IMR-90 (cell line): Measurements from ENCODE around the gene CDKN1A. TPM values are rescaled to one million over a fixed set of nuclear protein-coding genes. Genes with fewer than 3 reads are reported as not detected.
"Not testable (repeated sequence)": the region's sequence is repeated elsewhere in the genome, so short reads cannot be mapped to it uniquely, and the experiment has no call there.

Source experiments
- ATAC-seq: fragments of 200-7000 bp; cut with Tn5 transposase; 2 replicates; pipeline ENCODE4 v1.9.1; 2020; ENCODE audit warnings: low read depth, mild to moderate bottlenecking, moderate library complexity
- BruUV-seq: library from RNA; stranded (reverse); fragments of 400-500 nt; replicated peaks from 2 replicates; lab custom pipeline; 2021; lab: Mats Ljungman, UMichigan
- CTCF ChIA-PET: fragments of 300-600 bp; formaldehyde crosslinking; extraction: SDS; loops from one replicate; lab custom pipeline; 2021; ENCODE audit warnings: antibody characterized with exemption; lab: Yijun Ruan, JAX
- POLR2A ChIA-PET: fragments of 300-600 bp; sonication (Branson Sonifier 250); formaldehyde crosslinking; loops from one replicate; lab custom pipeline; 2022; ENCODE audit warnings: antibody characterized with exemption; ENCODE audit not compliant: unreplicated experiment; lab: Charles Lee
- DNase-seq: peaks from one replicate; pipeline ENCODE4 v3.0.0; 2013
- H2AFZ ChIP-seq: replicated peaks from 2 replicates; pipeline ENCODE3; 2013; ENCODE audit warnings: low read length, mild to moderate bottlenecking; ENCODE audit not compliant: poor library complexity
- H2AK5ac ChIP-seq: 2 replicates; pipeline ENCODE4 v1.6.1; 2013; ENCODE audit warnings: low read depth, low read length, inconsistent platforms
- H2AK9ac ChIP-seq: replicated peaks from 2 replicates; pipeline ENCODE3; 2013; ENCODE audit warnings: mild to moderate bottlenecking, low read depth, low read length, moderate library complexity; ENCODE audit not compliant: poor library complexity
- H2BK120ac ChIP-seq: 2 replicates; pipeline ENCODE4 v1.6.1; 2013; ENCODE audit warnings: low read depth, low read length, inconsistent platforms
- H2BK15ac ChIP-seq: 3 replicates; pipeline ENCODE4 v1.6.1; 2013; ENCODE audit warnings: low read depth, low read length, inconsistent platforms
- H2BK20ac ChIP-seq: 2 replicates; pipeline ENCODE4 v1.6.1; 2013; ENCODE audit warnings: low read depth, mild to moderate bottlenecking, inconsistent platforms, low read length, moderate library complexity
- H2BK5ac ChIP-seq: 2 replicates; pipeline ENCODE4 v1.6.1; 2013; ENCODE audit warnings: mild to moderate bottlenecking, low read depth, low read length, inconsistent platforms; ENCODE audit not compliant: poor library complexity, severe bottlenecking
- H3K14ac ChIP-seq: replicated peaks from 2 replicates; pipeline ENCODE4 v1.6.1; 2013; ENCODE audit warnings: low read depth, low read length, inconsistent platforms
- H3K18ac ChIP-seq: 2 replicates; pipeline ENCODE4 v1.6.1; 2013; ENCODE audit warnings: low read depth, low read length, control low read depth
- H3K23ac ChIP-seq: 2 replicates; pipeline ENCODE4 v1.6.1; 2013; ENCODE audit warnings: low read depth, low read length, inconsistent platforms
- H3K27ac ChIP-seq: 2 replicates; pipeline ENCODE4 v1.5.1; 2013; ENCODE audit warnings: mild to moderate bottlenecking, control low read depth, low read length; ENCODE audit not compliant: insufficient read depth
- H3K27me3 ChIP-seq: 2 replicates; pipeline ENCODE4 v1.6.1; 2013; ENCODE audit warnings: low read length; ENCODE audit not compliant: control insufficient read depth, insufficient read depth
- H3K36me3 ChIP-seq: 2 replicates; pipeline ENCODE4 v1.6.1; 2013; ENCODE audit warnings: low read length, mixed read lengths; ENCODE audit not compliant: control insufficient read depth, insufficient read depth
- H3K4ac ChIP-seq: 2 replicates; pipeline ENCODE4 v1.6.1; 2013; ENCODE audit warnings: low read depth, low read length, inconsistent platforms
- H3K4me1 ChIP-seq: 2 replicates; pipeline ENCODE4 v1.6.1; 2013; ENCODE audit warnings: low read length, mixed read lengths; ENCODE audit not compliant: control insufficient read depth, insufficient read depth
- H3K4me2 ChIP-seq: 2 replicates; pipeline ENCODE4 v1.6.1; 2013; ENCODE audit warnings: low read depth, mild to moderate bottlenecking, control low read depth, low read length, moderate library complexity
- H3K4me3 ChIP-seq: 2 replicates; pipeline ENCODE4 v1.5.1; 2013; ENCODE audit warnings: low read depth, mild to moderate bottlenecking, control low read depth, low read length, moderate library complexity; ENCODE audit not compliant: insufficient read depth
- H3K56ac ChIP-seq: 2 replicates; pipeline ENCODE4 v1.6.1; 2013; ENCODE audit warnings: low read length, inconsistent platforms; ENCODE audit not compliant: insufficient read depth; ENCODE audit errors: extremely low read depth
- H3K79me1 ChIP-seq, 2 experiments: 2 replicates each; pipeline ENCODE4 v1.6.1; 2013; ENCODE audit warnings: low read length in 2 of 2, inconsistent platforms in 1 of 2, low read depth in 1 of 2
- H3K9ac ChIP-seq: 2 replicates; pipeline ENCODE4 v1.6.1; 2013; ENCODE audit warnings: low read depth, low read length, control low read depth
- H3K9me1 ChIP-seq: 2 replicates; pipeline ENCODE4 v1.6.1; 2013; ENCODE audit warnings: low read length, inconsistent platforms; ENCODE audit not compliant: insufficient read depth
- H3K9me3 ChIP-seq: 2 replicates; pipeline ENCODE4 v1.6.1; 2013; ENCODE audit warnings: low read length; ENCODE audit not compliant: control insufficient read depth, insufficient read depth
- H4K20me1 ChIP-seq: 2 replicates; pipeline ENCODE4 v1.6.1; 2013; ENCODE audit warnings: low read length, inconsistent platforms; ENCODE audit not compliant: insufficient read depth
- H4K5ac ChIP-seq: 2 replicates; pipeline ENCODE4 v1.6.1; 2013; ENCODE audit warnings: mild to moderate bottlenecking, low read depth, low read length, control low read depth
- H4K8ac ChIP-seq, 2 experiments: 2 replicates each; pipeline ENCODE4 v1.6.1; 2013; ENCODE audit warnings: low read depth in 2 of 2, low read length in 2 of 2, control low read depth in 1 of 2, inconsistent platforms in 1 of 2
- H4K91ac ChIP-seq: 2 replicates; pipeline ENCODE4 v1.6.1; 2013; ENCODE audit warnings: low read depth, low read length, inconsistent platforms; ENCODE audit not compliant: insufficient read depth
- WGBS, 2 experiments: methylation state at CpG; one replicate each; pipeline versions ENCODE4 v1.1.5 to v1.1.7; 2013; ENCODE audit warnings: missing lambda C conversion rate in 2 of 2; ENCODE audit not compliant: insufficient read length in 1 of 2; ENCODE audit errors: extremely low coverage in 2 of 2; 5-methylcytosine and 5-hydroxymethylcytosine counted together
- dilution Hi-C: fragments of 300-500 bp; cut with HindIII; formaldehyde crosslinking; loops from one replicate; pipeline ENCODE4 v1.14.3; 2018; ENCODE audit warnings: low sequenced_read_pairs; ENCODE audit not compliant: unreplicated experiment
- in situ Hi-C: fragments of 300-500 bp; cut with MboI; formaldehyde crosslinking; loops from 3 replicates; pipeline ENCODE4 v1.14.3; 2019; ENCODE audit warnings: low sequenced_read_pairs, inconsistent platforms, mixed read lengths
- intact Hi-C: fragments of 100-400 bp; cut with micrococcal nuclease; formaldehyde crosslinking; loops from 2 replicates; pipeline ENCODE4 v1.10.0; 2022
- polyA plus RNA-seq, 3 experiments: library from polyadenylated mRNA; depleted of rRNA; stranded (reverse); fragments of >200 nt; gene quantifications; 2 replicates each; pipeline ENCODE4 v1.2.3, GENCODE V29; 2012; ENCODE audit warnings: low replicate concordance in 1 of 3
- total RNA-seq: library from RNA; depleted of rRNA; stranded (reverse); fragments of >200 nt; gene quantifications from 2 replicates; pipeline ENCODE4 v1.2.3, GENCODE V29; 2012

Gene CDKN1A
- total and polyA plus RNA-seq, 2 of the 4 experiments (the other 2 are of a cell fraction): 155 to 576 TPM

- intact Hi-C loops, H2AK5ac ChIP-seq, H2AK9ac ChIP-seq, H3K9me3 ChIP-seq, H2BK5ac ChIP-seq, H3K27ac ChIP-seq, H2BK120ac ChIP-seq, POLR2A ChIA-PET, H3K14ac ChIP-seq, in situ Hi-C loops, H4K91ac ChIP-seq, H2BK15ac ChIP-seq, H2AFZ ChIP-seq, H3K4me3 ChIP-seq, H3K23ac ChIP-seq, DNase-seq, BruUV-seq, H2BK20ac ChIP-seq, H3K36me3 ChIP-seq, H3K56ac ChIP-seq, H4K20me1 ChIP-seq, H3K4me2 ChIP-seq, ATAC-seq, H3K4me1 ChIP-seq, dilution Hi-C loops, H4K5ac ChIP-seq, H3K18ac ChIP-seq, H3K79me1 ChIP-seq, H4K8ac ChIP-seq, H3K9ac ChIP-seq, H3K4ac ChIP-seq, H3K9me1 ChIP-seq: not testable (repeated sequence)
- peaks cover 14% of the 10 kb centered on the region for H3K27me3 ChIP-seq
- CTCF ChIA-PET: interaction anchor here (0.6 kb wide), 1 partner anchor 45 kb away, joined by 3 read pairs; no protein-coding TSS in a partner anchor
- no CpG with 5 or more reads among the region's 5 CpGs for WGBS, 2 experiments
Observed at GRCh38 chr6:36654469-36654868, 24.0 kb upstream of the CDKN1A start.
